ENCODE measurements around the gene PTPRT.

Gene PTPRT

GRCh38 chr20:43017241-43018030 lies 172.3 kb downstream of the PTPRT start:
- no peak for DNase-seq

- DNase-seq, result no peak
Observed at GRCh38 chr20:43016257-43016656, 173.4 kb downstream of the PTPRT start.

- DNase-seq, result no peak
Observed at GRCh38 chr20:43015566-43015965, 174.1 kb downstream of the PTPRT start.

- no peak for DNase-seq
Observed at GRCh38 chr20:43014206-43014605, 175.5 kb downstream of the PTPRT start.

GRCh38 chr20:43011491-43011890 lies 178.2 kb downstream of the PTPRT start:
- no peak for DNase-seq

- no peak for DNase-seq
Observed at GRCh38 chr20:43009532-43009931, 180.2 kb downstream of the PTPRT start.

- DNase-seq, result no peak
Observed at GRCh38 chr20:43007525-43007924, 182.2 kb downstream of the PTPRT start.

GRCh38 chr20:43006651-43007375 lies 182.9 kb downstream of the PTPRT start:
- no peak for DNase-seq

GRCh38 chr20:43003318-43003944 lies 186.3 kb downstream of the PTPRT start:
- DNase-seq, result no peak

GRCh38 chr20:42996141-42996540 lies 193.6 kb downstream of the PTPRT start:
- DNase-seq, result no peak

GRCh38 chr20:42988319-42988718 lies 201.4 kb downstream of the PTPRT start:
- no peak for DNase-seq

GRCh38 chr20:42987376-42988114 lies 202.2 kb downstream of the PTPRT start:
- no peak for DNase-seq

- peak; percentile 93 for DNase-seq
Observed at GRCh38 chr20:42986143-42986773, 203.4 kb downstream of the PTPRT start.

- no peak for DNase-seq
Observed at GRCh38 chr20:42985628-42986027, 204.1 kb downstream of the PTPRT start.

GRCh38 chr20:42982218-42982617 lies 207.5 kb downstream of the PTPRT start:
- DNase-seq, result no peak

- no peak for DNase-seq
Observed at GRCh38 chr20:42981253-42981652, 208.5 kb downstream of the PTPRT start.

GRCh38 chr20:42979720-42980119 lies 210.0 kb downstream of the PTPRT start:
- peak; percentile 64 for DNase-seq

- DNase-seq, result no peak
Observed at GRCh38 chr20:42978184-42978974, 211.3 kb downstream of the PTPRT start.

- DNase-seq, result no peak
Observed at GRCh38 chr20:42975974-42976373, 213.7 kb downstream of the PTPRT start.

GRCh38 chr20:42974347-42974746 lies 215.4 kb downstream of the PTPRT start:
- no peak for DNase-seq

GRCh38 chr20:42972591-42972990 lies 217.1 kb downstream of the PTPRT start:
- DNase-seq, result no peak

- no peak for DNase-seq
Observed at GRCh38 chr20:42968746-42969145, 221.0 kb downstream of the PTPRT start.

Data from islet precursor cell (in vitro differentiated cells).